IPS-NIHi7 (cell line): ENCODE data around the gene C22orf42.
"Not testable (repeated sequence)": the region's sequence is repeated elsewhere in the genome, so short reads cannot be mapped to it uniquely, and the experiment has no call there.

Source experiments
- DNase-seq: peaks from one replicate; pipeline ENCODE4 v3.0.0; 2012; ENCODE audit warnings: mixed read lengths; ENCODE audit errors: extremely low spot score

The C22orf42 gene

GRCh38 chr22:32135958-32136357 is 23.1 kb downstream of the C22orf42 start:
- DNase-seq, result not testable (repeated sequence)

GRCh38 chr22:32134796-32135195 is 24.3 kb downstream of the C22orf42 start:
- DNase-seq, result not testable (repeated sequence)

- DNase-seq, result no peak
Measured at GRCh38 chr22:32132783-32133182, 26.3 kb downstream of the C22orf42 start.

- no peak for DNase-seq
Measured at GRCh38 chr22:32132126-32132525, 27.0 kb downstream of the C22orf42 start.

- no peak for DNase-seq
Measured at GRCh38 chr22:32130464-32130863, 28.6 kb downstream of the C22orf42 start.

GRCh38 chr22:32127904-32128303 is 31.2 kb downstream of the C22orf42 start:
- peak; percentile 77 for DNase-seq

- DNase-seq, result peak; percentile 56
Measured at GRCh38 chr22:32123657-32124056, 35.4 kb downstream of the C22orf42 start.

GRCh38 chr22:32122899-32123298 is 36.2 kb downstream of the C22orf42 start:
- no peak for DNase-seq

- DNase-seq, result no peak
Measured at GRCh38 chr22:32120603-32121002, 38.5 kb downstream of the C22orf42 start.

GRCh38 chr22:32119568-32120235 is 39.4 kb downstream of the C22orf42 start:
- no peak for DNase-seq

- DNase-seq, result no peak
Measured at GRCh38 chr22:32112380-32112779, 46.7 kb downstream of the C22orf42 start.

- DNase-seq, result peak; percentile 78
Measured at GRCh38 chr22:32106930-32107329, 52.2 kb downstream of the C22orf42 start.

- DNase-seq, result no peak
Measured at GRCh38 chr22:32103658-32104315, 55.3 kb downstream of the C22orf42 start.

- DNase-seq, result no peak
Measured at GRCh38 chr22:32100711-32101110, 58.4 kb downstream of the C22orf42 start.
